Midbrain (tissue), 1 donor: ENCODE data around the gene MSL2.
"Not testable (repeated sequence)": the region's sequence is repeated elsewhere in the genome, so short reads cannot be mapped to it uniquely, and the experiment has no call there.

Experiments
- DNase-seq: peaks from one replicate; lab custom pipeline; 2025; lab: John Stamatoyannopoulos, UW

The MSL2 gene

DNA sequence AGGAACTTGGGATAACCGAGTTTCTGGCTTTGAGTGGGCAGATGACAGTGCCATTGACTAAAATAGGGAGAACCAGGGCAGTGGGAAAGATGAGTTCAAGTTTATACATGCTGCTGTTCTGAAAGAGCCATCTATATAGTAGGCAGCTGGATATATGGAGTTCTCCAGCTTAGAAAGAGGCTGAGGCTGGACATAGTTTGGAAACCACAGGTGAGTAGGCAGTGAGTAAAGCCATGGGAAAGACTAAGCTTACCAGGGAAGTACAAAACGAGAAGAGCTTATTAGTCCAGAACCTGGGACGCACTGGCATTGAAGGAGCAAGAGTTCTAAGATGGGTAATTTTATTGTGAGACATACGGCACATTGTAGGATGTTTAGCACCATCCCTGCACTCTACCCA lies 54.2 kb downstream of the MSL2 start:
- DNase-seq: no peak

GRCh38 chr3:136141291-136141785 lies 54.8 kb downstream of the MSL2 start:
- DNase-seq: no peak

GRCh38 chr3:136136454-136136853 lies 59.7 kb downstream of the MSL2 start:
- no peak for DNase-seq

DNA sequence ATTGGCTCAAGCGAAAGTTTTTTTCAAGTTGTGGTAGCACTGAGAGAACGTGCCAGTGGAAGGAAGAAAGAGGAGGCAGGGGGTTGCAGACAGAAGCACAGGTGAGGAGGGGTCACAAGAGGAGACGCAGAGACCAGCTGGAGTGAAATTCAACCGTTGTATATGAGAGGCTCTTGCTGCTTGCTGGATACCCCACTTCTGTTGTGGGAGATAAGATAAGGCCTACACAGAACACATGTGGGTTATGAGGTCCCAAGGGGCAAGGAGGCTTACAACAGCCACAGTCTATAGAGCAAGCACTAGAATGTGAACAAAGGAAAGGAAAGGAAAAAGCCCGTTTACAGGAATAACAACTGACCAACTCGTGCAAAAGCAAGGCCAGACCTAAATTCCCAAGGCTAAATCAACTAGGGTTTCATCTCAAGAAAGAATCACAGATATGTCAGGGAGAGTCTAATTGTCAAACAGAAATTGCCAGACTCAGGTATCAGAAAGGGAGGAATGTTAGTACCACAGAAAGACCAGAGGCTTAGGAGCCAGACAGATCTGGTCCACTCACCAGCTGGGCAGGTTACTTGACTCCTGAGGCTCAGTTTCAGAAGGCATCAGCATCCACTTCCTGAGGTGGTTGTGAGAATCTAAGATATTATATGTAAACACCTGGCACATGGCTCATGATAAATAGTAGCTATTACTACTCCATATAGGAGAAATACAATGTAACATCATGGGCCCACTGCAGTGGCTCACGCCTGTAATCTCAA lies 60.9 kb downstream of the MSL2 start:
- no peak for DNase-seq

DNA sequence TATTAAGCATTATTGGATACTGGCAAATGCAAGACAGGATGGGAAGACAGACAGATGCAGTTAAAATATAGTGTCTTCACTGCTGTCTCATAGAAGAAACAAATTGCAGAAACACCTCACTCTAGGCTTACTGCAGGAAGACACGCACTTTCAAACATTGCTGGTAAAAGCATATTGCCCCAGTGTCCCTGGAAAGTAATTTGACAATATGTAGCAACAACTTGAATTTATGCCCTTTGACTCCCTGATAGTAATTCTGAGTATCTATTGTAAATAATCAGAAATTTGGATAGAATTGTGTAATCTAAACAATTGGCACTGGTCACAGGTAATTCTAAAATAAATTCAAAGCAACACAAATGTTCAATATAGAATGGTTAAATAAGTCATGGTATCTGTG lies 62.0 kb downstream of the MSL2 start:
- no peak for DNase-seq

DNA sequence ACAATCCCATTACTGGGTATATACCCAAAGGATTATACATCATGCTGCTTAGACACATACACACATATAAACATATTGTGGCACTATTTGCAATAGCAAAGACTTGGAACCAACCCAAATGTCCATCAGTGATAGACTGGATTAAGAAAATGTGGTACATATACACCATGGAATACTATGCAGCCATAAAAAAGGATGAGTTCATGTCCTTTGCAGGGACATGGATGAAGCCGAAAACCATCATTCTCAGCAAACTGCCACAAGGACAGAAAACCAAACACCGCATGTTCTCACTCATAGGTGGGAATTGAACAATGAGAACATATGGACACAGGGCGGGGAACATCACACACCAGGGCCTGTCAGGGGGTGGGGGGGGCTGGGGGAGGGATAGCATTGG lies 64.5 kb downstream of the MSL2 start:
- DNase-seq: not testable (repeated sequence)

DNA sequence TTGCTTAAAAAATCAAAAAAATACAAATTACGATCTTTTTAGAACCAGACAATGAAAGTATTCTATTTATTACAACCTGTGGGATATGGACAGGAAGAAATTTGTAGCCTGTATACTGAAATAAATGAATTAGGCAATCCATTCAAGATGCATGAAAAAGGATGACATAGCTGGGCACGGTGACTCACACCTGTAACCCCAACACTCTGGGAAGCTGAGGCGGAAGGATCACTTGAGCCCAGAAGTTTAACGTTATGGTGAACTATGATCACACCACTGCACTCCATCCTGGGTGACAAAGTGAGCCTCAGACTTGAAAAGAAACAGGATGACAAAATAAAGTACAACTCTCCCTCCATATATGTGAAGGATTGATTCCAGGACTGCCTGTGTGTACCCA lies 74.1 kb downstream of the MSL2 start:
- no peak for DNase-seq

- no peak for DNase-seq
Measured at GRCh38 chr3:136120373-136121348, 75.5 kb downstream of the MSL2 start.

DNA sequence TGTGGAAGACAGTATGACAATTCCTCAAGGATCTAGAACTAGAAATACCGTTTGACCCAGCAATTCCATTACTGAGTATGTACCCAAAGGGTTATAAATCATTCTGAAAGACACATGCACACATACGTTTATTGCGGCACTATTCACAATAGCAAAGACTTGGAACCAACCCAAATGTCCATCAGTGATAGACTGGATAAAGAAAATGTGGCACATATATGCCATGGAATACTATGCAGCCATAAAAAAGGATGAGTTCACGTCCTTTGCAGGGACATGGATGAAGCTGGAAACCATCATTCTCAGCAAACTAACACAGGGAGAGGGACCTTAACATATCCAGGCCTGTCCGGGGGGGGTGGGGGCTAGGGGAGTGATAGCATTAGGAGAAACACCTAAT lies 76.4 kb downstream of the MSL2 start:
- not testable (repeated sequence) for DNase-seq

GRCh38 chr3:136119332-136119731 lies 76.8 kb downstream of the MSL2 start:
- DNase-seq: not testable (repeated sequence)

DNA sequence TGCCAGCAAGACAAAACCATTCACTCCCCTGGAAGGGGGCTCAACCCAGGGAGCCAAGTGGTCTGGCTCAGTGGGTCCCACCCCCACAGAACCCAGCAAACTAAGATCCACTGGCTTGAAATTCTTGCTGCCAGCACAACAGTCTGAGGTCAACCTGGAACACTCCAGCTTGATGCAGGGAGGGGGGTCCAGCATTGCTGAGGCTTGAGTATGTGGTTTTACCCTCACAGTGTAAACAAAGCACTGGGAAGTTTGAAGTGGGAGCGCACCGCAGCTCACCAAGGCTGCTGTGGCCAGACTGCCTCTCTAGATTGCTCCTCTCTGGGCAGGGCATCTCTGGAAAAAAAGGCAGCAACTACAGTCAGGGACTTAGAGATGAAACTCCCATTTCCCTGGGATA lies 81.7 kb downstream of the MSL2 start:
- no peak for DNase-seq

DNA sequence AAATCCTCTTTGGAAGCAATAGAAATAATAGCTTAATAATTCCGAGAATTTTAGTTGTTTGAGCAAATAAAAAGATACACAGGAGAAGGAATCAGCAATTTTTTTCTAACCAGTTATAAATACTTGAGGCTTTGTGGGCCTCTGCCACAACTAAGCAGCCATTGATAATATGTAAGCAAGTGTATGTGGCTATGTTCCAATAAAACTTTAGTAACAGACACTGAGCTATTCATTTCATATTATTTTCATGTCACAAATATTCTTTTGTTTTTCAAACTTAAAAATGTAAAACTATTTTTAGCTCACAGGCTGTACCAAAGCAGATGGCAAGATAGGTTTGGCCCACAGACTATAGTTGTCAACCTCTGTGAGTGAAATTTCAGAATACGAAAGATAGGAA lies 85.7 kb downstream of the MSL2 start:
- no peak for DNase-seq

DNA sequence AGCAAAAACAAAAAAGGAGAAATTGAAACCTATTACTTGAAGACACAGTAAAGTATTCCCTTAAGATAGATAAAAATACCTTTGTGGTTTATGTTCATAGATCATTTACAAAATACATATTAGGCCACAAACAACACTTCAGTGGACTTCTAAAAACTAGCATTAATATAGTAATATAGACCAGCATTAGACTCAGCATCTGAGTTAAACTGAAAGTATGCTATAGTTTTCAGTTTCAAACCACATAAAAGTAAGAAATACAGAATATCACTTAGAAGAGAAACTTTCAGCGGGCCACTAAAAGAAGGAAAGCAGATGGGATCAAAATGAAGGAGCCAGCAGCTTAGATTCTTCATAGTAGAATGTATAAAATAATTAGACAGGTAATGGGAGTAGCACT lies 86.6 kb downstream of the MSL2 start:
- no peak for DNase-seq

DNA sequence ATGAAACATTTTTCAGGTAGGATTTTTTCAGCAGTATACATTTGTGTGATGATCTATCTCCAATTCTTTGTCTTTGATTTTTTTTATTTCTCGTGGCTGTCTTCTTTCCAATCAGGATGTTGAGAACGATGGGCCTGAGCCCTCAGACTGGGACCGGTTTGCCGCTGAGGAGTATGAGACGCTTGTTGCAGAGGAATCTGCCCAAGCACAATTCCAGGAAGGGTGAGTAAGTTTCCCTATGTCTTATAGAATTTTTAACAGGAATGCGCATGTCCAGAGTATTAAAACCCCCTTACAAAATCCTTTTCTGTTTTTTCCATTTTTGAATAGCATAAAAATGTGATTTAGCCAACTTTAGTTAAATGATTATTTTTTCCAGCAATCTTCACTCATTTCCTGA lies 90.0 kb downstream of the MSL2 start:
- DNase-seq: no peak

- no peak for DNase-seq
Measured at GRCh38 chr3:136105044-136105443, 91.1 kb downstream of the MSL2 start.
